ENCODE results near the gene IRF4.
A peak's percentile ranks its signal among the peaks of the same experiment; 100 is the strongest.

IRF4 gene

DNA sequence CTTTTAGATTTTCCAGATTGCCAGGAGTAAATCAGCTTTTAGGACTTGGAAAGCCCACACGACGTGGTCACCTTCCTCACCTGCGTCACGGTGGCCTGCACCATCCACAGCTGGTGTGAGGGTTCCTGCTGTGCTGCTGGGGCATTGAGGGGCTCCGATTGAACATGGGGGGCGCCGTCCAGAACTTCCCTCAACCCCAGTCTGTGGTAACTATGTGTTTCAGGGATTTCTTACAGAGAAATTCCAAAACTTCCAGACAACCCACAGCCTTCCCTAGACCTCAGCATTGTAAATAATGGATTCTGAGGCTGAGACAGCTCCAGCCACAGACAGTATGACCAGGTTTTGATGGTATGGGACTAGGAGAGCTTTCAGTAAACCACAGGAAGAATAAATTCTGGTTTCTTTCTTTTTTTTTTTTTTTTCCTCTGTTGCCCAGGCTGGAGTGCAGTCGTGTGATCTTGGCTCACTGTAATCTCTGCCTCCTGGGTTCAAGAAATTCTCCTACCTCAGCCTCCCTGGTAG is 46.7 kb upstream of the IRF4 start:
- DNase-seq (ENCODE audit: low read depth): no peak
- TF ChIP-seq, protein P1, sequence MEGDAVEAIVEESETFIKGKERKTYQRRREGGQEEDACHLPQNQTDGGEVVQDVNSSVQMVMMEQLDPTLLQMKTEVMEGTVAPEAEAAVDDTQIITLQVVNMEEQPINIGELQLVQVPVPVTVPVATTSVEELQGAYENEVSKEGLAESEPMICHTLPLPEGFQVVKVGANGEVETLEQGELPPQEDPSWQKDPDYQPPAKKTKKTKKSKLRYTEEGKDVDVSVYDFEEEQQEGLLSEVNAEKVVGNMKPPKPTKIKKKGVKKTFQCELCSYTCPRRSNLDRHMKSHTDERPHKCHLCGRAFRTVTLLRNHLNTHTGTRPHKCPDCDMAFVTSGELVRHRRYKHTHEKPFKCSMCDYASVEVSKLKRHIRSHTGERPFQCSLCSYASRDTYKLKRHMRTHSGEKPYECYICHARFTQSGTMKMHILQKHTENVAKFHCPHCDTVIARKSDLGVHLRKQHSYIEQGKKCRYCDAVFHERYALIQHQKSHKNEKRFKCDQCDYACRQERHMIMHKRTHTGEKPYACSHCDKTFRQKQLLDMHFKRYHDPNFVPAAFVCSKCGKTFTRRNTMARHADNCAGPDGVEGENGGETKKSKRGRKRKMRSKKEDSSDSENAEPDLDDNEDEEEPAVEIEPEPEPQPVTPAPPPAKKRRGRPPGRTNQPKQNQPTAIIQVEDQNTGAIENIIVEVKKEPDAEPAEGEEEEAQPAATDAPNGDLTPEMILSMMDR (IDR thresholded peaks at IDR 0.05; ENCODE audit: control insufficient read depth, insufficient read depth, low read depth, low read length, missing control alignments): no peak
- no peak overlapping the region for H3K4me3 ChIP-seq (ENCODE audit: control insufficient read depth, low read depth, low read length)

DNA sequence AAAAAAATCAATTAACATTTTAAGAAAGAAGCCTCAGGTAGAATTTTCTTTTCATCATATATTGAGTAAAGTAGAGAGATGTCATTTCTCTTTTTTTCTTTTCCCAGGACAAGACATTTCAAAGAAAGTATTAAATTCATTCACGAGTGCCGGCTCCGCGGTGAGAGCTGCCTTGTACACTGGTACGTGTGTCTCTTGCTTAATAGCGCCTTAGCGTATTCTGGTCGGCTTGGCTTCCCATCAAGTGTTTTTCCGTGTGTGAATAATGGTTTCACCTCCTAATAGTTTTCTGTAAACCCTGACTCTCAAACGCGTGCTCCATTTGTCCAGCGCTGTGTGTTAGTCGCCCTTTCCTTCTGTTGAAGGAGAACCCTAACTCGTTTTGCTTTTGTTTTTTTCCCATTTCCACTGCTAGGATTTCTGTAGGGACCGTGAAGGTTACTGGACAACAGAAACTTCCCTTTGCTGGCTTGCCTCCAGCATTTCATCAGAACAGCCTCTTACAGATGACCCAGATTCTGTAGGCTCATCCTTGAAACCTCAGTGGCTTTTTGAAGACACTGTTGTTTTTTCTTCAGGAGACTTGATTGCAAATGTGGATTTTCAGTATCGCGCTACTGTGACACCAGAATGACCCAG is 45.7 kb upstream of the IRF4 start:
- H3K4me3 ChIP-seq (ENCODE audit: control insufficient read depth, low read depth, low read length): no peak overlapping the region
- TF ChIP-seq, protein P1 (IDR thresholded peaks at IDR 0.05; ENCODE audit: control insufficient read depth, insufficient read depth, low read depth, low read length, missing control alignments): no peak
- no peak for DNase-seq (ENCODE audit: low read depth)

DNA sequence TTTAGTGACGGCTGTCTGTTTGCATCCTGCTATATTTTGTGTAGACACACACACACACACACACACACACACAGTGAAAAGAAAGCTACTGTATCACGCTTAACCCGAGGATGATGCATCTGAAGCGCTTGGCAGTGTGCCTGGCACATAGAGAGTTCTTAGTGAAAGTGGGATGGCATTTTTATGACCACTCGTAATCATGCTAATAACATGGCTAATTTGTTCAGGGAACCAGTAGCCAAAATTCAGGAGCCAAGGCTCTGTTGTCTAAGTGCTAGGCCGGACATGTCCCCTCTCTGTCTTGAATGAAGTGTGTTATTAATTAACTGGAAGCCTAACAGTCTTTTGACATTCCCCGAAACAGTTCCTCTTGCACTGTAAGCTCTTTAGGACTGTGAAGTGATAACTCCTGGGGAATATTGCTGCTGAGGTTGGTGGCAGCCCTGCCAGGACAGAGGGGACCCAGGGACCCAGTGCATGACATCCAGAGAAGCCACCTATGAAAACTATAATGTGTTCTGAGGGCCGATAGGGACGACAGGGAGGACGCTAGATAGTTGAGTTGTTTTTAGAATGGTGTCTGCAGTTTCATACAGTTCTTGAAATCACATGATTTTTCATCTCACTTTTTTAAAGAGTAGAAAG is 45.0 kb upstream of the IRF4 start:
- H3K4me3 ChIP-seq (ENCODE audit: control insufficient read depth, low read depth, low read length): no peak overlapping the region
- TF ChIP-seq, protein P1 (IDR thresholded peaks at IDR 0.05; ENCODE audit: control insufficient read depth, insufficient read depth, low read depth, low read length, missing control alignments): no peak
- DNase-seq (ENCODE audit: low read depth): peak; percentile 32

DNA sequence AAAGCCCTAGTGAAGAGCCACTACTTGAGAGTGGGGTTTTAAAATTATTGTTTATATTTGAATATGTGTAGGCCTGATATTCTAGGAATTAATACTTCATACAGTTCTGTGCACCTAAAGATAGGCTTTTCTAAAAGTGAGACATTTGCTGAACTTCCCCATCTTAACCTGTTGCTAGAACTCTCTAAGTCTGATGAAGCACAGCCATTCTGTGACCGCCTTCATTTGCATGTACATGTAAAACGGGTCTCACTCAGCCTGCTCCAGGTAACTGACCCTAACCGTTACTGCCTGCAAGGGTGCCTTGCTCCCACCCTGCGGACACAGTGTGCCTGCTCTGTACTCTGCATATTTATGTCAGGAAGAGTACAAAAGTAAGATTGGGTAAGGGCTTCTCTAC is 44.3 kb upstream of the IRF4 start:
- no peak overlapping the region for H3K4me3 ChIP-seq (ENCODE audit: control insufficient read depth, low read depth, low read length)
- TF ChIP-seq, protein P1 (IDR thresholded peaks at IDR 0.05; ENCODE audit: control insufficient read depth, insufficient read depth, low read depth, low read length, missing control alignments): no peak
- DNase-seq (ENCODE audit: low read depth): no peak

DNA sequence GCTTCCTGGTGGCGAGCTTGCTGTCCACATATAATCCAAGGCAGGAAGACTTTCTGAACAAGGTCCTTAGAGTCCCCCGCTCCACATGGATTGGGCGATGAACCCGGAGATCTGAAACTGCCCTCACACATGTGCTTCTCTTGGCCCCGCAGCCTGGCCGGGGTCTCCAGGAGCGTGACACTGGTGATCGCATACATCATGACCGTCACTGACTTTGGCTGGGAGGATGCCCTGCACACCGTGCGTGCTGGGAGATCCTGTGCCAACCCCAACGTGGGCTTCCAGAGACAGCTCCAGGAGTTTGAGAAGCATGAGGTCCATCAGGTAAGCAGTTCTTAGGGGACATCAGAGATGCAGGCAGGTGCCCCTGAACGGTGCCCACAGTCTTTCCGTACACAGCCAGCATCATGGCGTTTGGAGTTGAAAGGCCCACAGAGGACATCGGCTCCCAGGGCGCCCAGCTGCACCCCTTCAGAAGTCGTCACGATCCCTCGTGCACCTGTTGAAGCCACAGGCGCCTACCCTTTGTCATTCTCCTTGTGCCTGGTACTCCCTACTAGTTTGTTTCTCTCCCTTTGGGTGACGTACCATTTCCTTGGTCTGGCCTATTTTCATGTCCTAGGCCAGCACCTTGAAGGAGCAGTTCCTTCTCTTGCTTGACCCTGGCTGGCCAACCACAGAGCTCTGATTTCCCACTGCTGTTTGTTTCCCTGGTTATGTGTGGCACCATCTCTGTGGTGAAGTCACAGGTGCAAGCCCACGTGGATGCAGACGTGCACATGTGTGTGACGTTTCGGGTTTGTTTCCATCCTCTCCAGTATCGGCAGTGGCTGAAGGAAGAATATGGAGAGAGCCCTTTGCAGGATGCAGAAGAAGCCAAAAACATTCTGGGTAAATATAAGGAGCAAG is 43.3 kb upstream of the IRF4 start:
- no peak overlapping the region for H3K4me3 ChIP-seq (ENCODE audit: control insufficient read depth, low read depth, low read length)
- TF ChIP-seq, protein P1 (IDR thresholded peaks at IDR 0.05; ENCODE audit: control insufficient read depth, insufficient read depth, low read depth, low read length, missing control alignments): no peak
- DNase-seq (ENCODE audit: low read depth): no peak

DNA sequence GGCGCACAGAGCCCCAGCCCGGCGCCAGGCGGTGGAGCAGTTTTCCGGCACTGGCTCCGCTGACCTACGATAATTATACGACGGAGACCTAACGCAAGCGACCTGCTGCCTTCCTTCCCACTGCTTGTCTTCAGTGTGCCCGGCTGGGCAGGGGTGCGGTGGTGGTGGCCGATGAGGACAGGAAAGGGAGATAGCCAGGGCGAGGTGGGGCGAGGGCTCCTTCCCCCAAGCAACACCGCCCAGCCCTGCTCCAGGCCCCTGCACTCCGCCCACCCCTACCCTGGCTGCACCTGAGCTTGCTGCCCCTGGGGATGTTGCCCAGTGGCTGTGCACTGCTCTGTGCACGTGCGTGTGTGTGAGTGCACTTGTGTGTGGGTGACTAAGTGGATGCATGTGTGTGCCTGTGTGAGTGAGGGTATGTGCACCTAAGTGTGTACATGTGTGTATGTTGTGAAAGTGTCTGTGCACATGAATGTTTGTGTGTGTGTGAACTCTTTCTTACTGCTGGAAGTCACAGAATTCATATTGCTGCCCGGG is 42.6 kb upstream of the IRF4 start:
- TF ChIP-seq, protein P1 (IDR thresholded peaks at IDR 0.05; ENCODE audit: control insufficient read depth, insufficient read depth, low read depth, low read length, missing control alignments): no peak
- DNase-seq (ENCODE audit: low read depth): no peak

More for the DNA sequence above, 42.6 kb upstream of the IRF4 start:
- no peak overlapping the region for H3K4me3 ChIP-seq (ENCODE audit: control insufficient read depth, low read depth, low read length)

Measured in AG09309 (cell line).